Transverse colon (tissue), 4 donors: ENCODE data around the gene CAAP1. TPM values are rescaled to one million over a fixed set of nuclear protein-coding genes. Genes with fewer than 3 reads are reported as not detected.

Experiments used
- DNase-seq: peaks from one replicate; pipeline ENCODE4 v3.0.0-alpha.2; 2019
- H3K27ac ChIP-seq, 4 donors: fragments of 200-600 bp; sonication (generic); 2 replicates each; pipeline ENCODE4 v1.5.1; 2016 to 2018; ENCODE audit warnings: inconsistent platforms in 4 of 4
- H3K27me3 ChIP-seq: fragments of 200-600 bp; sonication (generic); 2 replicates; pipeline ENCODE4 v1.5.1; 2017; ENCODE audit warnings: inconsistent platforms
- H3K36me3 ChIP-seq, 4 donors: fragments of 200-600 bp; sonication (generic); 2 replicates each; pipeline ENCODE4 v1.5.1; 2017 to 2019; ENCODE audit warnings: inconsistent platforms in 4 of 4
- H3K4me1 ChIP-seq, 4 donors: fragments of 200-600 bp; sonication (generic); 2 replicates each; pipeline ENCODE4 v1.5.1; 2017 to 2020; ENCODE audit warnings: inconsistent platforms in 4 of 4
- H3K4me3 ChIP-seq, 4 donors: fragments of 200-600 bp; sonication (generic); 1 replicate in 1 of 4; 2 replicates in 3 of 4; pipeline versions ENCODE4 v1.5.1 to v1.6.1; 2017 to 2019; ENCODE audit warnings: inconsistent platforms in 4 of 4
- H3K9me3 ChIP-seq, 2 donors: fragments of 200-600 bp; sonication (generic); 2 replicates each; pipeline ENCODE4 v1.5.1; 2017 to 2019; ENCODE audit warnings: inconsistent platforms in 2 of 2
- EP300 ChIP-seq: sonication (generic); formaldehyde crosslinking; IDR thresholded peaks from one replicate; pipeline ENCODE4 v1.6.1; 2017; ENCODE audit warnings: antibody characterized with exemption, low read depth
- POLR2A ChIP-seq: fragments of 450-650 bp; IDR thresholded peaks from one replicate; pipeline ENCODE4 v1.6.1; 2016; ENCODE audit warnings: antibody characterized with exemption, mild to moderate bottlenecking, moderate library complexity
- POLR2AphosphoS5 ChIP-seq, 3 donors: sonication (generic); formaldehyde crosslinking; IDR thresholded peaks; one replicate each; pipeline ENCODE4 v1.6.1; 2016; ENCODE audit warnings: antibody characterized with exemption in 3 of 3
- WGBS, 2 donors: methylation state at CpG; one replicate each; pipeline ENCODE4 v1.1.5; 2018; ENCODE audit warnings: low coverage in 1 of 2; 5-methylcytosine and 5-hydroxymethylcytosine counted together
- in situ Hi-C, 4 donors: fragments of 200-750 bp; cut with MboI; loops; one replicate each; pipeline versions ENCODE4 v1.15.0 to v1.15.1; 2017; ENCODE audit warnings: low sequenced_read_pairs in 3 of 4, low pct_ligation_motif_present in 1 of 4, low pct_unique_long_range_greater_than_20kb in 1 of 4
- intact Hi-C: fragments of 100-400 bp; cut with DNase I; formaldehyde crosslinking; loops from one replicate; pipeline ENCODE4 v1.15.1; 2023; ENCODE audit warnings: low total_unique reads
- total RNA-seq, 4 donors: library from RNA; depleted of rRNA; stranded (reverse); fragments of >200 nt; gene quantifications; one replicate each; pipeline ENCODE4 v1.1.0, GENCODE V29; 2016
- TF ChIP-seq, protein P1 (sequence below), 5 experiments: fragments of 200-600 bp in 3 of 5; fragments of 450-650 bp in 2 of 5; sonication (generic) in 3 of 5; IDR thresholded peaks; 1 replicate in 2 of 5; 2 replicates in 3 of 5; pipeline ENCODE4 v1.5.1; 2016 to 2017; ENCODE audit warnings: antibody characterized with exemption in 5 of 5, inconsistent platforms in 3 of 5, mild to moderate bottlenecking in 2 of 5, moderate library complexity in 1 of 5

The CAAP1 gene
- total RNA-seq, 4 donors from 2014 or later: 27.3 to 103 (median 40.3) TPM

DNA sequence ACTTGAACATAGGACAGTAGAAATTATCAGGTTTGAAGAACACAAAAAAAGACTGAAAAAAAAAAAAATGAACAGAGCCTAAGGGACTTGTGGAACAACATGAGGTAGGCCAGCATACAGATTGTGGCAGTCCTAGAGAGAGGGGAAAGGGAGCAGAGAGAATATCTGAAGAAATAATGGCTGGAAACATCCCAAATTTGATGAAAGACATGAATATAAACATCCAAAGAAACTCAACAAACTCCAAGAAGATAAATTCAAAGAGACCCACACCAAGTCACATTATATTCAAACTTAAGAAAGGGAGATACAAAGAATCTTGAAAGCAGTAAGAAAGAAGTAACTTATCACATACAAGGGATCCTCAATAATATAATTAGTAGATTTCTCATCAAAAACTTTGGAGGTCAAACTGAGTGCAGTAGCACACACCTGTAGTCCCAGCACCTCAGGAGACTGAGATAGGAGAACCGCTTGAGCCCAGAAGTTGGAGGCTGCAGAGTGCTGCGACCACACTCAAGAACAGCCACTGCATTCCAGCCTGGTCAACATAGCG lies 45.3 kb upstream of the CAAP1 start:
- H3K4me1 ChIP-seq: peaks cover 0 to 24% (median 6%) of the 10 kb centered on the region in 4 donors
- intact Hi-C loops (no loop called here), in situ Hi-C loops (no loop called here)
- no peaks in the 10 kb centered on the region for H3K36me3 ChIP-seq
- H3K27me3 ChIP-seq: no peaks in the 10 kb centered on the region
- WGBS, 2 donors: 100% methylated on average over 1 to 3 of the region's 3 CpGs
- TF ChIP-seq POLR2A (no peak), POLR2AphosphoS5 (IDR thresholded peaks at IDR 0.05) (no peak), EP300 (no peak)
- TF ChIP-seq, protein P1, sequence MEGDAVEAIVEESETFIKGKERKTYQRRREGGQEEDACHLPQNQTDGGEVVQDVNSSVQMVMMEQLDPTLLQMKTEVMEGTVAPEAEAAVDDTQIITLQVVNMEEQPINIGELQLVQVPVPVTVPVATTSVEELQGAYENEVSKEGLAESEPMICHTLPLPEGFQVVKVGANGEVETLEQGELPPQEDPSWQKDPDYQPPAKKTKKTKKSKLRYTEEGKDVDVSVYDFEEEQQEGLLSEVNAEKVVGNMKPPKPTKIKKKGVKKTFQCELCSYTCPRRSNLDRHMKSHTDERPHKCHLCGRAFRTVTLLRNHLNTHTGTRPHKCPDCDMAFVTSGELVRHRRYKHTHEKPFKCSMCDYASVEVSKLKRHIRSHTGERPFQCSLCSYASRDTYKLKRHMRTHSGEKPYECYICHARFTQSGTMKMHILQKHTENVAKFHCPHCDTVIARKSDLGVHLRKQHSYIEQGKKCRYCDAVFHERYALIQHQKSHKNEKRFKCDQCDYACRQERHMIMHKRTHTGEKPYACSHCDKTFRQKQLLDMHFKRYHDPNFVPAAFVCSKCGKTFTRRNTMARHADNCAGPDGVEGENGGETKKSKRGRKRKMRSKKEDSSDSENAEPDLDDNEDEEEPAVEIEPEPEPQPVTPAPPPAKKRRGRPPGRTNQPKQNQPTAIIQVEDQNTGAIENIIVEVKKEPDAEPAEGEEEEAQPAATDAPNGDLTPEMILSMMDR (IDR thresholded peaks at IDR 0.05): no peak
- no peak overlapping the region for H3K4me3 ChIP-seq
- DNase-seq: no peak
- H3K27ac ChIP-seq: no peak overlapping the region
- H3K9me3 ChIP-seq: no peaks in the 10 kb centered on the region

DNA sequence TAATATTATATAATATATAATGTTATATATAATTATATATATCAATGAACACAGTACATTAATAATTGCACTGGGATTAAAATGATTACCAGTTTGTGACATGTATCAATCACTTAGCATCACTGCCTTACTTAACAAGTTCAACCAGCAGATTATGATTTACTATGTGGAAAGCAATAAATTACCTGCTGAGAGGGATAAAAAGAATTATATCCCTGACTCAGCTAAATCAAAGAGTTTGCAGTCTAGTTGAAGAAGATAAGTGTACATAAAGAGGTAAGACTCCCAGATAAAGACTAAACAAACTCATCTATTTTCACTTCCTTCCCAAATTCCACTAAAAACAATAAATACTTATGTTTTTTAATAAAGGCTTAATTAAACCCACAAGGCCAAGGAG lies 43.2 kb upstream of the CAAP1 start:
- H3K4me3 ChIP-seq: no peak overlapping the region
- H3K36me3 ChIP-seq: no peaks in the 10 kb centered on the region
- H3K27ac ChIP-seq: no peak overlapping the region
- intact Hi-C loops: no loop called here
- in situ Hi-C loops: no loop called here
- H3K4me1 ChIP-seq: peaks cover 0 to 14% (median 4%) of the 10 kb centered on the region in 4 donors
- H3K9me3 ChIP-seq: no peaks in the 10 kb centered on the region
- TF ChIP-seq, protein P1 (IDR thresholded peaks at IDR 0.05): no peak
- TF ChIP-seq POLR2A: no peak
- no peak for TF ChIP-seq EP300
- no peak for TF ChIP-seq POLR2AphosphoS5 (IDR thresholded peaks at IDR 0.05)
- DNase-seq: no peak
- no peaks in the 10 kb centered on the region for H3K27me3 ChIP-seq

DNA sequence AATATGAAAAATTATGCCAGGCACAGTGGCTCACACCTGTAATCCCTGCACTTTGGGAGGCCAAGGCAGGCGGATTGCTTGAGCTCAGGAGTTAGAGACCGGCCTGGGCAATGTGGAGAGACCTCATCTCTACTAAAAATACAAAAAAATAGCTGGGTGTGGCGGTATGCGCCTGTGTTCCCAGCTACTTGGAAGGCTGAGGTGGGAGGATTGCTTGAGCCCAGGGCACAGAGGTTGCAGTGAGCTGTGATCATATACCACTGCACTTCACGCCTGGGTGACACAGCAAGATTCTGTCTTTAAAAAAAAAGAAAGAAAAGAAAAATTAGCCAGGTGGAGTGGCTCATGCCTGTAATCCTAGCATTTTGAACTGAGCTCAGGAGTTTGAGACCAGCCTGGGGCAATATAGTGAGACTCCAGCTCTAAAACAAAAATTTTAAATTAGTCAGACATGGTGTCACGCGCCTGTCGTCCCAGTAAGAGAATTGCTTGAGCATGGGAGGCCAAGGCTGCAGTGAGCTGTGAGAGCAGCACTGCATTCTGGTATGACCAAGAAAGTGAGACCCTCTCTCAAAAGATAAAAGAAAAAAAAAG lies 36.4 kb upstream of the CAAP1 start:
- H3K27me3 ChIP-seq: no peaks in the 10 kb centered on the region
- in situ Hi-C loops: no loop called here
- H3K4me3 ChIP-seq: no peak overlapping the region
- no peak overlapping the region for H3K27ac ChIP-seq
- TF ChIP-seq EP300: no peak
- no peak for TF ChIP-seq POLR2A
- TF ChIP-seq, protein P1 (IDR thresholded peaks at IDR 0.05): no peak
- no peak for TF ChIP-seq POLR2AphosphoS5 (IDR thresholded peaks at IDR 0.05)
- no peak for DNase-seq
- no peaks in the 10 kb centered on the region for H3K9me3 ChIP-seq
- WGBS, 2 donors: 92 to 94% methylated on average over 7 to 8 of the region's 8 CpGs
- intact Hi-C loops: no loop called here
- peaks cover 0 to 30% (median 5%) of the 10 kb centered on the region in 4 donors for H3K36me3 ChIP-seq
- H3K4me1 ChIP-seq: no peaks in the 10 kb centered on the region

DNA sequence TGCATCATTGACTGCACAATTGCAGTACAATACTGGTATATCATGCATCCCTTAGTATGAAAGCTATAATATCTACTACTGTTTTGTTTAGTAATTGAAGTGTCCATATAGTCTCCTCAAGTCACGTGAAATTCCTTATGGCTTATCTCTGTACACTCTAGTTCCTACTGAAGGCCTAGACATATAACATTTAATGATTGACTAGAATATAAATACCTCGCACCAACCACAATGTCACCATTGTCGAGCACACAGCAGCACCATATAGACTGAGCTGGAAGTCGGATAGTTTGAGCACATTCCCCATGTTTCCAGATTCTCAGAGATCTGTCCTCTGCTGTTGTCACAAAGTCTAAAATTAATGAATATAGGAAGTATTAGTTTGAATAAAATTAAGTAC lies 33.0 kb upstream of the CAAP1 start:
- TF ChIP-seq, protein P1 (IDR thresholded peaks at IDR 0.05): no peak
- TF ChIP-seq POLR2A (no peak), POLR2AphosphoS5 (IDR thresholded peaks at IDR 0.05) (no peak), EP300 (no peak)
- no peaks in the 10 kb centered on the region for H3K4me1 ChIP-seq
- H3K27me3 ChIP-seq: no peaks in the 10 kb centered on the region
- no peak overlapping the region for H3K4me3 ChIP-seq
- no peaks in the 10 kb centered on the region for H3K9me3 ChIP-seq
- H3K36me3 ChIP-seq: peaks cover 0 to 62% (median 22%) of the 10 kb centered on the region in 4 donors
- intact Hi-C loops: no loop called here
- in situ Hi-C loops: no loop called here
- DNase-seq: no peak
- H3K27ac ChIP-seq: peak overlapping the region in 1 of 4 donors; percentile 34
- WGBS, 2 donors: 64 to 74% methylated on average over 4 of the region's 4 CpGs
